Vagina (tissue), 2 donors: ENCODE data around the gene TMEM131L.

ENCODE experiments used
- POLR2A ChIP-seq, 2 donors: fragments of 450-650 bp; IDR thresholded peaks; one replicate each; pipeline ENCODE4 v1.6.1; 2017; ENCODE audit warnings: antibody characterized with exemption in 2 of 2, mild to moderate bottlenecking in 2 of 2, moderate library complexity in 2 of 2
- POLR2AphosphoS5 ChIP-seq, 2 donors: sonication (generic); formaldehyde crosslinking; IDR thresholded peaks; one replicate each; pipeline ENCODE4 v1.9.0; 2017; ENCODE audit warnings: antibody characterized with exemption in 2 of 2, mild to moderate bottlenecking in 2 of 2, low read depth in 1 of 2; ENCODE audit not compliant: insufficient read depth in 1 of 2

DNA sequence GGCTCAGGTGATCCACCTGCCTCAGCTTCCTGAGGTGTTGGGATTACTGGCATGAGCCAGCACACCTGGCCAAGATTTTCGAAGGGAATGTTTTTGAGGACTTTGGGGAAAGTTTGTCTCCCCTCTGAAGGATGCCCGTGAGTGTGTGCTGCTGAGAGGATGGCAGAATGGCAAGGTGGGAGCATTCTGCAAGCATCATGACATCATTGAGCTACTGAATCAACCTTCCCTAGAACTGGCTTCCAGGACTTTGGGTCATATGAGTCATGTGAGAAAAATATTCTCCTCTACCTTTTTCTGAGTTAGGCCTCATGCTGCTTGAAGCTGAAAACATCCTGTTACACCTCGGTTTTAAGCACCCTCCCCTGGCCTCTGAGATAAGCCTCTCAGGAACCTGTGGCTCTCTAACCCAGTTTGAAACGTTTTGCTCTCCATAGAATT lies 31.0 kb downstream of the TMEM131L start:
- no peak for TF ChIP-seq POLR2AphosphoS5 (IDR thresholded peaks at IDR 0.05; ENCODE audit: insufficient read depth in 1 of 2, low read depth in 1 of 2)
- TF ChIP-seq POLR2A (IDR thresholded peaks at IDR 0.05) = no peak
